CD4-positive, CD25-positive, alpha-beta regulatory T cell (primary cell): ENCODE measurements around the gene ABCC1. TPM values are rescaled to one million over a fixed set of nuclear protein-coding genes. Genes with fewer than 3 reads are reported as not detected.
A peak's percentile ranks its signal among the peaks of the same experiment; 100 is the strongest.

ENCODE experiments used
- ATAC-seq, 2 donors: fragments of 150-1000 bp; cut with Tn5 transposase; one replicate each; pipeline ENCODE4 v1.10.0; 2021; ENCODE audit warnings: low read depth in 2 of 2, moderate number of reproducible peaks in 2 of 2, moderate library complexity in 1 of 2
- DNase-seq, 3 donors: peaks; one replicate each; pipeline versions ENCODE4 v3.0.0 to v3.0.0-alpha.2; 2012 to 2022; ENCODE audit warnings: mixed read lengths in 1 of 3
- H3K27ac ChIP-seq: one replicate; pipeline ENCODE4 v1.7.0; 2013; ENCODE audit warnings: mild to moderate bottlenecking, low read length; ENCODE audit not compliant: insufficient read depth, poor library complexity, severe bottlenecking
- H3K27me3 ChIP-seq: one replicate; pipeline ENCODE4 v1.7.0; 2013; ENCODE audit warnings: low read length; ENCODE audit not compliant: control insufficient read depth, insufficient read depth
- H3K36me3 ChIP-seq: one replicate; pipeline ENCODE4 v1.7.0; 2013; ENCODE audit warnings: mild to moderate bottlenecking, low read length, moderate library complexity; ENCODE audit not compliant: control insufficient read depth, insufficient read depth
- H3K4me1 ChIP-seq: 2 replicates; pipeline ENCODE4 v1.7.0; 2013; ENCODE audit warnings: mild to moderate bottlenecking, low read length; ENCODE audit not compliant: insufficient read depth, control insufficient read depth, poor library complexity, severe bottlenecking
- H3K4me3 ChIP-seq: one replicate; pipeline ENCODE4 v1.7.0; 2013; ENCODE audit warnings: low read depth, mild to moderate bottlenecking, low read length, moderate library complexity
- H3K9me3 ChIP-seq, 2 experiments: 1 replicate in 1 of 2; 2 replicates in 1 of 2; pipeline ENCODE4 v1.7.0; 2013; ENCODE audit warnings: low read length in 2 of 2, mild to moderate bottlenecking in 1 of 2, moderate library complexity in 1 of 2; ENCODE audit not compliant: control insufficient read depth in 2 of 2
- H3K27ac Mint-ChIP-seq, 3 donors: one replicate each; pipeline ENCODE4 v1.8.0; 2020 to 2022; ENCODE audit warnings: mild to moderate bottlenecking in 3 of 3, mixed read lengths in 3 of 3, moderate library complexity in 2 of 3
- H3K27me3 Mint-ChIP-seq: one replicate; pipeline ENCODE4 v1.8.0; 2022; ENCODE audit warnings: mild to moderate bottlenecking, mixed read lengths
- H3K36me3 Mint-ChIP-seq: one replicate; pipeline ENCODE4 v1.8.0; 2020; ENCODE audit warnings: mixed read lengths
- H3K4me1 Mint-ChIP-seq, 4 donors: one replicate each; pipeline ENCODE4 v1.8.0; 2020 to 2022; ENCODE audit warnings: mixed read lengths in 4 of 4, mild to moderate bottlenecking in 1 of 4
- H3K4me3 Mint-ChIP-seq, 4 donors: one replicate each; pipeline ENCODE4 v1.8.0; 2020 to 2022; ENCODE audit warnings: mild to moderate bottlenecking in 4 of 4, mixed read lengths in 4 of 4, moderate library complexity in 3 of 4
- H3K9me3 Mint-ChIP-seq, 7 donors: one replicate each; pipeline ENCODE4 v1.8.0; 2020 to 2022; ENCODE audit warnings: mixed read lengths in 7 of 7, mild to moderate bottlenecking in 3 of 7, moderate library complexity in 2 of 7
- polyA plus RNA-seq, 4 donors: library from polyadenylated mRNA; unstranded; fragments of 300-500 nt; fragmentation: Illumina TruSeq; gene quantifications; one replicate each; pipeline ENCODE4 v1.2.3, GENCODE V29; 2021
- total RNA-seq: library from RNA; stranded (reverse); gene quantifications from one replicate; pipeline ENCODE4 v1.2.3, GENCODE V29; 2022

Gene ABCC1
- total and polyA plus RNA-seq, 5 donors from 2014 or later = 6.9 to 103 (median 8.7) TPM

DNA sequence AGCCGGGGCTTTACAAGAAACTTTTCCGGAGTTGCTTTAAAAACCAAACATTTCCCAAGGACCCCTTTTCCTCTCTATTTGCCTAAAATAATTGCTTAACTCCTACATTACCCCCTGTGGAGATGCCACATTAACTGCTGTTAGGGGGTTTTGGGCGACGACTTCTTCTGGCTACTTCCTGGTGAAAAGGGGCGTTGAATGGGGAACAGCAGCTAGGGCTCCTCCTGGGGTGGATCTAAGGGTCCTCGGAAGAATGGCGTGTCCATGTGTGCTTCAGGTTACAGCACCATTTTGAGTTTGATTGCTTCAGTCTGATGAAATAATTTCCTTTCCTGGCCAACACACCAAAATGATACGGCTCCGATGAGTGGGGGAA, 22.0 kb downstream of the ABCC1 start:
- Mint-ChIP-seq H3K27me3 (no peaks in the 10 kb centered on the region), H3K4me1 (peaks cover 9 to 70% (median 54%) of the 10 kb centered on the region in 4 donors), H3K36me3 (peaks cover 39% of the 10 kb centered on the region), H3K27ac (peak overlapping the region in 1 of 3 donors; percentile 47), H3K4me3 (no peak overlapping the region), H3K9me3 (peaks cover 0 to 16% (median 6%) of the 10 kb centered on the region in 7 donors)
- Histone ChIP-seq H3K4me3 (no peak overlapping the region), H3K36me3 (peaks cover 32% of the 10 kb centered on the region), H3K27ac (no peak overlapping the region), H3K9me3 (peaks cover 7 to 11% of the 10 kb centered on the region in 2 experiments), H3K4me1 (peaks cover 9% of the 10 kb centered on the region), H3K27me3 (no peaks in the 10 kb centered on the region)
- no peak for ATAC-seq
- no peak for DNase-seq

DNA sequence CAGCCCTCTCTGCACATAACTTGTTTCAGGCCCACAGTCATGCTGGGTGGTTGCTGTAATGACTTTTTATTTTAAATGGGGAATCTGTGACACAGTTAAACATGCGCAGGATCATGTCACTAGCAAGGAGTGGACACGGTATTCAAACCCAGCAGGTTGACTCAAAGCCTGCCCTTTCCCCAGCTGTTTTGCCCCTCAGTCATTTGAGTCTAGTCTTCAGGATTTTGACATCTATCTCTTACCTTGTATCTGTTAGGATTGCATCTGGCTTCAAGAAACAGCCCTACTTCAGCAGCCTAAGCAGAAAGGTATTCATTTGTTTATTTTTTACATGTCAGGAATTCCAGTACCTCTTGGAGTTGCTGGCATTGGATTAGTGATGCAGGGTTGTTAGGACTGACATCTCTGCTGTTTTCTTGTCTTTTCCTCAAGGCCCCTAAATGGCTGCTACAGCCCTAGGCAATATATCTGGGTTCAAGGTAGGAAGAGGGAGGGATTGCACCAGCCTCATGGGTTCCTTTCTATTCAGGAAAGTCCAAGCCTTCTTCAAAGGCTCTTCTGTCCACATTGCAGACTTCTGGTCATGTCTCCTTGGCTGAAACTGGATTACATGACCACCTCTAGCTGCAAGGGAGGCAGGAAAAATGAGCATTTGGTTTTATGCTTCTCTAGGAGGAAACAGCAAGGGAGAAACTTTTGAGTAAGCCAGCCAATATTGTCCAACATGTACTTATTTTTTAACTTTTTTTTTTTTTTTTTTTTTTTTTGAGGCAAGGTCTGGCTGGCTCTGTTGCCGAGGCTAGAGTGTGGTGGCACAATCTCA, 22.8 kb downstream of the ABCC1 start:
- Mint-ChIP-seq H3K9me3 (peaks cover 0 to 16% (median 6%) of the 10 kb centered on the region in 7 donors), H3K36me3 (peaks cover 39% of the 10 kb centered on the region), H3K4me1 (peaks cover 9 to 67% (median 50%) of the 10 kb centered on the region in 4 donors), H3K4me3 (peak overlapping the region in 1 of 4 donors; percentile 41), H3K27me3 (no peaks in the 10 kb centered on the region), H3K27ac (no peak overlapping the region)
- DNase-seq (no peak), ATAC-seq (no peak)
- peaks cover 7 to 11% of the 10 kb centered on the region in 2 experiments for H3K9me3 ChIP-seq
- peaks cover 38% of the 10 kb centered on the region for H3K36me3 ChIP-seq
- peaks cover 4% of the 10 kb centered on the region for H3K4me1 ChIP-seq
- H3K27ac ChIP-seq = no peak overlapping the region
- H3K4me3 ChIP-seq = no peak overlapping the region
- no peaks in the 10 kb centered on the region for H3K27me3 ChIP-seq

DNA sequence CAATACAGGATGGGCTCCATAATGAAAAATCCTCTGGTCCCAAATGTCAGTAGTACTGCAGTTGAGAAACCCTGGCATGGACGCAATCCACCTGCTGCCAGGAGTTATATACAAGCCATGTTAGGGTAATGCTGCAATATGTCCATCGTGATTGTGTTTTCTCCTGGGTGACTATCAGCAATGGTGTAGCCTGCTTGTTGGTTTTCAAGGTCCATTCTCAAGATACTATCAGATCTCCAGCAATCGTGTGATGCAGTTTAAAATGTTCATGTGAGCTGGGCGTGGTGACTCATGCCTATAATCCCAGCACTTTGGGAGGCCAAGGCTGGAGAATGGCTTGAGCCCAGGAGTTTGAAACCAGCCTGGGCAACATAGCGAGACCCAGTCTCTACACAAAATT, 24.0 kb downstream of the ABCC1 start:
- no peaks in the 10 kb centered on the region for H3K27me3 Mint-ChIP-seq
- ATAC-seq = no peak
- no peak overlapping the region for H3K4me3 Mint-ChIP-seq
- peaks cover 50% of the 10 kb centered on the region for H3K36me3 ChIP-seq
- no peak overlapping the region for H3K27ac ChIP-seq
- H3K4me3 ChIP-seq = no peak overlapping the region
- peaks cover 14 to 72% (median 53%) of the 10 kb centered on the region in 4 donors for H3K4me1 Mint-ChIP-seq
- peaks cover 4% of the 10 kb centered on the region for H3K4me1 ChIP-seq
- H3K9me3 Mint-ChIP-seq = peaks cover 0 to 22% (median 12%) of the 10 kb centered on the region in 7 donors
- H3K36me3 Mint-ChIP-seq = peaks cover 49% of the 10 kb centered on the region
- no peaks in the 10 kb centered on the region for H3K27me3 ChIP-seq
- peaks cover 10 to 11% of the 10 kb centered on the region in 2 experiments for H3K9me3 ChIP-seq
- no peak for DNase-seq
- peak overlapping the region in 1 of 3 donors; percentile 56 for H3K27ac Mint-ChIP-seq

DNA sequence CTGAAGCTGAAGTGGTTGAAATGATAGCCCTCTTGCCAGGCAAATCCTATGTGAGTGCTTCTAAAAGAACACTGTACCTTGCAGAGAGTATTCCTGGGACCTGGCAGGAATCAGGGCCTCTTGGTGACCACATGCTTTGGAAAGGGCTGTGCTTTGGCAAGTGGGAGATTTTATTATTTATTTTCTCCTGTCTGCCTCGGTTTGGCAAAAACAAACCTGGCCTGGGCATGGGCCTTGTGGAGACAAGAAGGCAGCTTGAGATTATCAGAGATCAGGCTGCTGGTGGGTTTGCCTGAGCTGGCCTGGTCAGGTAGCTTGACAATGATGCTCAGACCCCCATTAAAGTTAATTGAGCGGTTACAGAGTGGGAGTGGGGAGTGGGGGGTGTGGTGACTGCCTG, 24.6 kb downstream of the ABCC1 start:
- Mint-ChIP-seq H3K27ac (peak overlapping the region in 2 of 3 donors; percentile 15 to 46), H3K27me3 (no peaks in the 10 kb centered on the region), H3K9me3 (peaks cover 0 to 25% (median 14%) of the 10 kb centered on the region in 7 donors), H3K36me3 (peaks cover 54% of the 10 kb centered on the region), H3K4me1 (peaks cover 18 to 71% (median 55%) of the 10 kb centered on the region in 4 donors), H3K4me3 (no peak overlapping the region)
- ATAC-seq = no peak
- no peaks in the 10 kb centered on the region for H3K27me3 ChIP-seq
- peaks cover 4% of the 10 kb centered on the region for H3K4me1 ChIP-seq
- no peak for DNase-seq
- no peak overlapping the region for H3K27ac ChIP-seq
- H3K9me3 ChIP-seq = peaks cover 11 to 12% of the 10 kb centered on the region in 2 experiments
- H3K36me3 ChIP-seq = peaks cover 55% of the 10 kb centered on the region
- no peak overlapping the region for H3K4me3 ChIP-seq

DNA sequence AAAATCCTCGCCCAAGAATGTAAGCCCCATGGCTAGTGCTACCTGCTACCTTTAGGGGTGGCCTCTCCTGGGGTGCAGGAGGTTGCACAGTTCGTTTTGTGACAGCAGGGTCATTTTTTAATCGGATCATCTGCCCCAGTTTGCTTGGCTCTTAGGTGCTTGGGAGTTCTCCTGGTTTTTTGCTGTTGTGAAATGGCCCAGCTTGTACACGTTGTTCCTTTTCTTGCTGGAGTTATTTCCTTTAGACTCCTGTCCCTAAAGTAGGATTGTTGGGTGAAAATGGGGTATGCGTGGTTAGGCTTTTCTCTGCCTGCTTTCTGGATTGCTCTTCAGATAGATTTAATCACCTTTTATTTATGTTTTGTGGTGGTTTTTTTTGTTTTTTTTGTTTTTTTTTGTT, 25.8 kb downstream of the ABCC1 start:
- Mint-ChIP-seq H3K9me3 (peaks cover 0 to 30% (median 16%) of the 10 kb centered on the region in 7 donors), H3K27ac (peak overlapping the region; percentile 26 to 70 (median 48))

DNA sequence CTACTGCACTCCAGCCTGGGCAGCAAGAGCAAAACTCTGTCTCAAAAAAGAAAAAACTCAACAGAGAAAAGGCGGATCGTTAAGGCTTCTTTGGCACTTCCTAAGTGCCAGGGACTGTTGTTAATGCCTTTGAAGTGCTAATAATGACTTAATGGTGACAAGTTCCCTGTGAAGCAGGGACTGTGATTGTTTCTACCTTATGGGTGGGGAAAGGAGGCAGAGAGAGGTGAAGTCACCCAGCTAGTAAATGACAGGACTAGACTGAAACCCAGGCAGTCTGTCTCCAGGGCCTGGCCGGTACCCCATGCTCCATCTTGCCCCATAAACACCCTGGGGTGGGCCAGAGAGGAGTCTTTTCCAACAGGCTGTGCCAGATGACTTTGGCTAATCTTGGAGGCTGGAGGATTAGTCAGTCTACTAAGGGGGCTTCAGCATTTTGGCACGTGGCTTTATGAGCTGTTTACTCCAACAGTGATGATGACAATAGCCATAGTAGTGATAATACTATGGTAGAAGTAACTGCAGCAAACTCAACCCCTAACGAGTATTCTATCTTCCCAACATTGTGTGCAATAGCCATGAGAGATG, 26.9 kb downstream of the ABCC1 start:
- Histone ChIP-seq H3K4me1 (peaks cover 4% of the 10 kb centered on the region), H3K36me3 (peaks cover 60% of the 10 kb centered on the region), H3K27ac (no peak overlapping the region), H3K4me3 (no peak overlapping the region), H3K27me3 (no peaks in the 10 kb centered on the region), H3K9me3 (peaks cover 24 to 29% of the 10 kb centered on the region in 2 experiments)
- H3K36me3 Mint-ChIP-seq = peaks cover 63% of the 10 kb centered on the region
- H3K9me3 Mint-ChIP-seq = peaks cover 0 to 34% (median 16%) of the 10 kb centered on the region in 7 donors
- peaks cover 14 to 63% (median 54%) of the 10 kb centered on the region in 4 donors for H3K4me1 Mint-ChIP-seq
- DNase-seq (no peak), ATAC-seq (no peak)
- peak overlapping the region in 2 of 3 donors; percentile 70 to 76 for H3K27ac Mint-ChIP-seq
- H3K27me3 Mint-ChIP-seq = no peaks in the 10 kb centered on the region
- H3K4me3 Mint-ChIP-seq = no peak overlapping the region

More for the DNA sequence above, 25.8 kb downstream of the ABCC1 start:
- no peaks in the 10 kb centered on the region for H3K27me3 ChIP-seq
- H3K36me3 ChIP-seq = peaks cover 60% of the 10 kb centered on the region
- Mint-ChIP-seq H3K27me3 (no peaks in the 10 kb centered on the region), H3K4me1 (peaks cover 16 to 75% (median 59%) of the 10 kb centered on the region in 4 donors), H3K4me3 (no peak overlapping the region), H3K36me3 (peaks cover 64% of the 10 kb centered on the region)
- H3K4me1 ChIP-seq = peaks cover 4% of the 10 kb centered on the region
- H3K4me3 ChIP-seq = no peak overlapping the region
- DNase-seq (no peak), ATAC-seq (no peak)
- peaks cover 14 to 17% of the 10 kb centered on the region in 2 experiments for H3K9me3 ChIP-seq
- H3K27ac ChIP-seq = no peak overlapping the region

DNA sequence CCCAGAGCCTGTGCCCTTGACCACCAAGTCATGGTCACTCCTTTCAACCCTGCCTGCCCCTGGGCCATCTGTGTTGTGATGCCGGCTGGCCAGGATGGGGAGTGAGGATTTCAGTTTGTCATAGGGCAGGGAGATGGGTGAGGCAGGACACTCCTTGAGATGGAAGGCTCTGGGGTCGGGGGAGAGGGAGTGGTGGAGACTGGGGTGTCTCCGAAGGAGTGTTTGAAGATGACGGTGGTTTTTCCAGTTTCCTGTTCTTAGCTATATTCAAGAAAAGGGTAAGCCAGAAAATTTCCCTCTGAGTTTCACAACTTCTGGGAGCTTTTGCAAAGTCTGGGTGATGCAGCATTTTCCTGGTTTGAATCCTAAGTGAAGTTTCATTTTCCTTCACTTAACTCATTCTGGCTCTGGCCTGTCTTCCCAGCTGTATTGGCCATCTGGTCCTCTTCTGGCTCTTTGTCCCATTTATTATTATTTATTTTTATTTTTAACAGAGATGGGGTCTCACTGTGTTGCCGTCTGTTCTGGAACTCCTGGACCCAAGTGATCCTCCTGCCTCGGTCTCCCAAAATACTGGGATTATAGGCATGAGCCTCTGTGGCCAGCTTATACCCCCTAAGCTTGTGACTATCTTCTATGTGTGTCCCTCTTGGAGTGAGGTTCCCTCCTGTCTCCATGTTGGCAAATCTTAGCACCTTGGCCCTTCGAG, 27.7 kb downstream of the ABCC1 start:
- Histone ChIP-seq H3K9me3 (peaks cover 26 to 34% of the 10 kb centered on the region in 2 experiments), H3K4me3 (no peak overlapping the region), H3K27me3 (no peaks in the 10 kb centered on the region), H3K27ac (no peak overlapping the region), H3K36me3 (peaks cover 59% of the 10 kb centered on the region), H3K4me1 (peaks cover 4% of the 10 kb centered on the region)
- no peak for DNase-seq
- H3K36me3 Mint-ChIP-seq = peaks cover 61% of the 10 kb centered on the region
- no peak for ATAC-seq
- peak overlapping the region in 2 of 3 donors; percentile 70 to 76 for H3K27ac Mint-ChIP-seq
- no peak overlapping the region for H3K4me3 Mint-ChIP-seq
- H3K4me1 Mint-ChIP-seq = peaks cover 14 to 59% (median 50%) of the 10 kb centered on the region in 4 donors
- no peaks in the 10 kb centered on the region for H3K27me3 Mint-ChIP-seq
- peaks cover 0 to 34% (median 13%) of the 10 kb centered on the region in 7 donors for H3K9me3 Mint-ChIP-seq
